CD14-positive monocyte (primary cell): ENCODE data around the gene GREB1L. TPM values are rescaled to one million over a fixed set of nuclear protein-coding genes. Genes with fewer than 3 reads are reported as not detected.

Experiments
- DNase-seq, 3 donors: peaks; one replicate each; pipeline ENCODE4 v3.0.0-alpha.2; 2011 to 2022
- H2AFZ ChIP-seq: 2 replicates; pipeline ENCODE4 v1.6.0; 2012; ENCODE audit warnings: mild to moderate bottlenecking, low read depth, low read length, inconsistent platforms; ENCODE audit not compliant: insufficient read depth, poor library complexity, severe bottlenecking
- H3K27ac ChIP-seq, 2 donors: 1 replicate in 1 of 2; 2 replicates in 1 of 2; pipeline ENCODE4 v1.5.1; 2012 to 2013; ENCODE audit warnings: low read length in 2 of 2, control low read depth in 1 of 2, inconsistent platforms in 1 of 2, low read depth in 1 of 2, mild to moderate bottlenecking in 1 of 2
- H3K27me3 ChIP-seq, 2 donors: one replicate each; pipeline versions ENCODE4 v1.6.0 to v1.6.1; 2011 to 2013; ENCODE audit warnings: low read length in 2 of 2; ENCODE audit not compliant: control insufficient read depth in 2 of 2, insufficient read depth in 2 of 2
- H3K36me3 ChIP-seq, 2 donors: replicated peaks in 1 of 2; 1 replicate in 1 of 2; 2 replicates in 1 of 2; pipeline versions ENCODE4 v1.5.1 to v1.6.1; 2012 to 2013; ENCODE audit warnings: low read length in 2 of 2, control low read depth in 1 of 2, inconsistent platforms in 1 of 2, mild to moderate bottlenecking in 1 of 2; ENCODE audit not compliant: insufficient read depth in 2 of 2, control insufficient read depth in 1 of 2
- H3K4me1 ChIP-seq, 2 donors: 1 replicate in 1 of 2; 2 replicates in 1 of 2; pipeline versions ENCODE4 v1.5.1 to v1.6.1; 2012 to 2013; ENCODE audit warnings: low read length in 2 of 2, control low read depth in 1 of 2, inconsistent platforms in 1 of 2, mild to moderate bottlenecking in 1 of 2, moderate library complexity in 1 of 2; ENCODE audit not compliant: insufficient read depth in 2 of 2, control insufficient read depth in 1 of 2
- H3K4me2 ChIP-seq: replicated peaks from 2 replicates; pipeline ENCODE3; 2012; ENCODE audit warnings: low read length, moderate library complexity, mild to moderate bottlenecking; ENCODE audit not compliant: poor library complexity, severe bottlenecking; ENCODE audit errors: extremely low read depth
- H3K4me3 ChIP-seq, 3 experiments: fragments of 200-600 bp in 1 of 3; sonication (generic) in 1 of 3; replicated peaks in 1 of 3; 1 replicate in 2 of 3; 2 replicates in 1 of 3; pipeline ENCODE4 v1.5.1; 2011 to 2013; ENCODE audit warnings: low read length in 3 of 3, mild to moderate bottlenecking in 3 of 3, control low read depth in 2 of 3, low read depth in 2 of 3, inconsistent platforms in 1 of 3, moderate library complexity in 1 of 3
- H3K79me2 ChIP-seq: 2 replicates; pipeline ENCODE4 v1.6.0; 2012; ENCODE audit warnings: mild to moderate bottlenecking, control low read depth, inconsistent platforms, low read length, moderate library complexity; ENCODE audit not compliant: insufficient read depth
- H3K9ac ChIP-seq: 2 replicates; pipeline ENCODE4 v1.6.0; 2017; ENCODE audit warnings: low read length, mild to moderate bottlenecking; ENCODE audit not compliant: insufficient read depth, poor library complexity, severe bottlenecking
- H3K9me3 ChIP-seq, 2 donors: replicated peaks in 1 of 2; 1 replicate in 1 of 2; 2 replicates in 1 of 2; pipeline versions ENCODE4 v1.5.1 to v1.6.1; 2012 to 2013; ENCODE audit warnings: low read length in 2 of 2, control low read depth in 1 of 2; ENCODE audit not compliant: control insufficient read depth in 1 of 2, insufficient read depth in 1 of 2
- H4K20me1 ChIP-seq: 2 replicates; pipeline ENCODE4 v1.6.0; 2012; ENCODE audit warnings: mild to moderate bottlenecking, low read length, control low read depth, moderate library complexity; ENCODE audit not compliant: insufficient read depth
- H3K27ac Mint-ChIP-seq, 7 donors: one replicate each; pipeline ENCODE4 v1.8.0; 2020; ENCODE audit warnings: mild to moderate bottlenecking in 7 of 7, mixed read lengths in 7 of 7, moderate library complexity in 6 of 7, inconsistent platforms in 2 of 7
- H3K27me3 Mint-ChIP-seq, 3 donors: one replicate each; pipeline ENCODE4 v1.8.0; 2021 to 2022; ENCODE audit warnings: low read depth in 3 of 3, mild to moderate bottlenecking in 3 of 3, mixed read lengths in 3 of 3, moderate library complexity in 3 of 3, inconsistent platforms in 1 of 3
- H3K36me3 Mint-ChIP-seq, 2 donors: one replicate each; pipeline ENCODE4 v1.8.0; 2020; ENCODE audit warnings: mixed read lengths in 2 of 2, inconsistent platforms in 1 of 2, mild to moderate bottlenecking in 1 of 2
- H3K4me1 Mint-ChIP-seq: one replicate; pipeline ENCODE4 v1.8.0; 2020; ENCODE audit warnings: mild to moderate bottlenecking, mixed read lengths
- H3K4me3 Mint-ChIP-seq, 2 donors: one replicate each; pipeline ENCODE4 v1.8.0; 2020; ENCODE audit warnings: mild to moderate bottlenecking in 2 of 2, mixed read lengths in 2 of 2, moderate library complexity in 1 of 2
- H3K9me3 Mint-ChIP-seq, 7 donors: one replicate each; pipeline ENCODE4 v1.8.0; 2020 to 2022; ENCODE audit warnings: mixed read lengths in 7 of 7, mild to moderate bottlenecking in 6 of 7, moderate library complexity in 6 of 7, inconsistent platforms in 2 of 7
- WGBS: methylation state at CpG from one replicate; pipeline ENCODE4 v1.1.5; 2013; ENCODE audit warnings: missing lambda C conversion rate; ENCODE audit not compliant: insufficient coverage; 5-methylcytosine and 5-hydroxymethylcytosine counted together
- intact Hi-C, 2 donors: fragments of 100-400 bp; cut with micrococcal nuclease; formaldehyde crosslinking; loops; one replicate each; pipeline versions ENCODE4 v1.15.0 to v1.15.1; 2023
- polyA plus RNA-seq, 3 donors: library from polyadenylated mRNA; depleted of rRNA in 1 of 3; unstranded in 2 of 3; stranded (reverse) in 1 of 3; fragments of 300-500 nt in 2 of 3; fragments of >200 nt in 1 of 3; fragmentation: Illumina TruSeq in 2 of 3; gene quantifications; 1 replicate in 2 of 3; 2 replicates in 1 of 3; pipeline ENCODE4 v1.2.3, GENCODE V29; 2012 to 2021
- TF ChIP-seq, protein P1 (sequence below): fragments of 200-600 bp; IDR thresholded peaks from one replicate; pipeline ENCODE4 v1.8.0; 2022; ENCODE audit warnings: antibody characterized with exemption, mild to moderate bottlenecking

Gene GREB1L
- polyA plus RNA-seq, 3 donors: 0.02 to 0.03 TPM; not detected in 1

DNA sequence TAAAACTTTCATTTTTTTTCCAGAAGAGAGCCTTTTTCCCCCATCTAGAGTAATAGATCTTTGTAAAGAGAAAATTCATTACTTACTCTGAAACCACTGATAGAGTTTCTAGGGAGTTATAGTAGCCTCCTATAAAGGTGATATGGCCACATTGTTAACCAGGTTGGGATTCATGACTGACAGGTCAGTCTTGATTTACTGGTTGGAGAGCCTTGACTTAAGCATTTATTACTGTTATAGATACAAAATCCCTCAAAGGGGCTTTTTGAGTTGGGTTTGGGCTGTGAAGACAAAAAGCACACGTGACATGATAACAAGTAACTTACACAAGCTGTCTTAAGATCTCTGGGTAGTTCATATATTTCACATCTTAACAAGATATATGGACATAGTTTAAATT lies 141.0 kb downstream of the GREB1L start:
- no peak overlapping the region for H3K9ac ChIP-seq
- H4K20me1 ChIP-seq: no peaks in the 10 kb centered on the region
- Mint-ChIP-seq H3K9me3 (peaks cover 0 to 2% (median 0%) of the 10 kb centered on the region in 7 donors), H3K36me3 (no peaks in the 10 kb centered on the region), H3K27ac (no peak overlapping the region), H3K27me3 (peaks cover 5 to 9% (median 8%) of the 10 kb centered on the region in 3 donors), H3K4me1 (no peaks in the 10 kb centered on the region), H3K4me3 (no peak overlapping the region)
- no CpG with 5 or more reads among the region's 1 CpG for WGBS
- no peaks in the 10 kb centered on the region for H3K4me1 ChIP-seq
- no peak overlapping the region for H3K4me3 ChIP-seq
- H3K9me3 ChIP-seq: no peaks in the 10 kb centered on the region
- intact Hi-C loops: no loop called here
- H3K4me2 ChIP-seq: no peak overlapping the region
- no peaks in the 10 kb centered on the region for H3K27me3 ChIP-seq
- H2AFZ ChIP-seq: no peak overlapping the region
- H3K79me2 ChIP-seq: no peaks in the 10 kb centered on the region
- H3K36me3 ChIP-seq: no peaks in the 10 kb centered on the region
- DNase-seq: no peak
- TF ChIP-seq, protein P1, sequence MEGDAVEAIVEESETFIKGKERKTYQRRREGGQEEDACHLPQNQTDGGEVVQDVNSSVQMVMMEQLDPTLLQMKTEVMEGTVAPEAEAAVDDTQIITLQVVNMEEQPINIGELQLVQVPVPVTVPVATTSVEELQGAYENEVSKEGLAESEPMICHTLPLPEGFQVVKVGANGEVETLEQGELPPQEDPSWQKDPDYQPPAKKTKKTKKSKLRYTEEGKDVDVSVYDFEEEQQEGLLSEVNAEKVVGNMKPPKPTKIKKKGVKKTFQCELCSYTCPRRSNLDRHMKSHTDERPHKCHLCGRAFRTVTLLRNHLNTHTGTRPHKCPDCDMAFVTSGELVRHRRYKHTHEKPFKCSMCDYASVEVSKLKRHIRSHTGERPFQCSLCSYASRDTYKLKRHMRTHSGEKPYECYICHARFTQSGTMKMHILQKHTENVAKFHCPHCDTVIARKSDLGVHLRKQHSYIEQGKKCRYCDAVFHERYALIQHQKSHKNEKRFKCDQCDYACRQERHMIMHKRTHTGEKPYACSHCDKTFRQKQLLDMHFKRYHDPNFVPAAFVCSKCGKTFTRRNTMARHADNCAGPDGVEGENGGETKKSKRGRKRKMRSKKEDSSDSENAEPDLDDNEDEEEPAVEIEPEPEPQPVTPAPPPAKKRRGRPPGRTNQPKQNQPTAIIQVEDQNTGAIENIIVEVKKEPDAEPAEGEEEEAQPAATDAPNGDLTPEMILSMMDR: no peak
- no peak overlapping the region for H3K27ac ChIP-seq

DNA sequence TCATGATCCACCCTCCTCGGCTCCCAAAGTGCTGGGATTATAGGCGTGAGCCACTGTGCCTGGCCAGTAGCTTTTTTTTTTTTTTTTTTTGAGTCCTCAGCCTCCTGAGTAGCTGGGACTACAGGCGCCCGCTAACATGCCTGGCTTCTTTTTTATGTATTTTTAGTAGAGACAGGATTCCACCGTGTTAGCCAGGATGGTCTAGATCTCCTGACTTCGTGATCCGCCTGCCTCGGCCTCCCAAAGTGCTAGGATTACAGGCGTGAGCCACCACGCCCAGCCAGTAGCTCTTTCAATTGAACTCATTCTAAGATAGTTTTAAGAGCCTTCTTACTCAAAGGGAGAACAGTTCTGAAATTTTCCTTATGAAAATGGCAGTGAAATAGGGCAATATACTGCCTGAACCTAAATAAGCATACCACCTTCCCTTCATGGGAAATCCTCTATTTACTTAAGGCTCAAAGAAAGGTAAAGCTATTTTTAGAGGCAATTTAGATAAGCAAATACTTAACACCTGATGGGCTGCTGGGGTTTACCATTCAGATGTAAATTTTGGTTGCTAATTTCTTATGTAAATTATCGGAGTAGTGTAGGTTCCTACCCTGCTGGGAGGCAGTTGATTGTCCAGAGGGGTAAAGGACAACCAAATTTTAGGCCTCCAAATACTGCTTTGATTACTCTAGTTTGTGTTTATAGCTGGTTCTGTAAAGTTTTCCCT lies 144.7 kb downstream of the GREB1L start:
- Mint-ChIP-seq H3K27me3 (peaks cover 5 to 9% (median 8%) of the 10 kb centered on the region in 3 donors), H3K36me3 (no peaks in the 10 kb centered on the region), H3K4me3 (no peak overlapping the region), H3K4me1 (no peaks in the 10 kb centered on the region), H3K27ac (no peak overlapping the region), H3K9me3 (no peaks in the 10 kb centered on the region)
- no peak for DNase-seq
- Histone ChIP-seq H3K79me2 (no peaks in the 10 kb centered on the region), H3K27me3 (no peaks in the 10 kb centered on the region), H3K4me3 (no peak overlapping the region), H3K9ac (no peak overlapping the region), H3K4me1 (no peaks in the 10 kb centered on the region), H3K9me3 (no peaks in the 10 kb centered on the region), H3K27ac (no peak overlapping the region), H2AFZ (no peak overlapping the region), H4K20me1 (no peaks in the 10 kb centered on the region), H3K4me2 (no peak overlapping the region), H3K36me3 (no peaks in the 10 kb centered on the region)
- intact Hi-C loops: no loop called here
- TF ChIP-seq, protein P1: no peak
- WGBS: 78% methylated on average over 4 of the region's 11 CpGs
